K562 (cell line): Measurements from ENCODE around the gene FYB2. TPM values are rescaled to one million over a fixed set of nuclear protein-coding genes. Genes with fewer than 3 reads are reported as not detected.

ENCODE experiments used
- ATAC-seq: fragments of 200-7000 bp; cut with Tn5 transposase; 3 replicates; pipeline ENCODE4 v1.9.1; 2020; ENCODE audit warnings: moderate library complexity
- BruUV-seq: library from RNA; stranded (reverse); fragments of 400-500 nt; replicated peaks from 2 replicates; lab custom pipeline; 2021; lab: Mats Ljungman, UMichigan
- CTCF ChIA-PET: fragments of 300-600 bp; formaldehyde crosslinking; extraction: SDS; loops from one replicate; lab custom pipeline; 2021; ENCODE audit warnings: low intra/inter-chr PET ratio; lab: Yijun Ruan, JAX
- POLR2A ChIA-PET: fragments of 300-600, 350-650 bp; sonication (Branson Sonifier 250); formaldehyde crosslinking; extraction: SDS; loops from one replicate; lab custom pipeline; 2021; ENCODE audit warnings: antibody characterized with exemption, inconsistent platforms; lab: Yijun Ruan, JAX
- DNase-seq, 4 experiments: peaks; one replicate each; pipeline versions ENCODE4 v3.0.0 to v3.0.0-alpha.2; 2011 to 2018; ENCODE audit warnings: low spot score in 3 of 4, mixed read lengths in 3 of 4; ENCODE audit errors: extremely low read depth in 1 of 4
- FAIRE-seq: peaks from 2 replicates; lab custom pipeline; 2011; peaks lifted over from hg19 to GRCh38; lab: Jason Lieb, UNC
- H2AFZ ChIP-seq: 2 replicates; pipeline ENCODE4 v1.6.0; 2011; ENCODE audit warnings: low read depth, low read length, control low read depth, inconsistent platforms
- H3K27ac ChIP-seq: fragments of 200-600 bp; 3 replicates; pipeline ENCODE4 v1.8.0; 2011; ENCODE audit warnings: low read depth, mild to moderate bottlenecking, control low read depth, inconsistent platforms, low read length, moderate library complexity, mixed read lengths; ENCODE audit errors: extremely low read depth
- H3K27me3 ChIP-seq, 2 experiments: fragments of 300-600 bp in 1 of 2; 2 replicates in 1 of 2; 3 replicates in 1 of 2; pipeline versions ENCODE4 v1.6.0 to v1.8.0; 2011; ENCODE audit warnings: inconsistent platforms in 2 of 2, low read length in 2 of 2, mild to moderate bottlenecking in 1 of 2, mixed read lengths in 1 of 2, moderate library complexity in 1 of 2; ENCODE audit not compliant: control insufficient read depth in 2 of 2, insufficient read depth in 2 of 2
- H3K36me3 ChIP-seq: fragments of 300-600 bp; 3 replicates; pipeline ENCODE4 v1.8.0; 2011; ENCODE audit warnings: mild to moderate bottlenecking, low read length, inconsistent platforms; ENCODE audit not compliant: control insufficient read depth, insufficient read depth
- H3K4me1 ChIP-seq, 2 experiments: fragments of 200-600 bp in 1 of 2; replicated peaks in 1 of 2; 2 replicates in 1 of 2; 3 replicates in 1 of 2; pipeline versions ENCODE4 v1.5.1 to v1.8.0; 2011; ENCODE audit warnings: inconsistent platforms in 2 of 2, low read length in 2 of 2, mild to moderate bottlenecking in 1 of 2, mixed read lengths in 1 of 2, moderate library complexity in 1 of 2; ENCODE audit not compliant: control insufficient read depth in 2 of 2, insufficient read depth in 2 of 2
- H3K4me2 ChIP-seq: 2 replicates; pipeline ENCODE4 v1.6.1; 2011; ENCODE audit warnings: low read length, control low read depth, inconsistent platforms, mixed read lengths; ENCODE audit not compliant: insufficient read depth
- H3K4me3 ChIP-seq: fragments of 200-600 bp; sonication (generic), shearing (Covaris generic); 2 replicates; pipeline ENCODE4 v1.5.1; 2016; ENCODE audit warnings: control low read depth, inconsistent platforms
- H3K79me2 ChIP-seq: fragments of 200-600 bp; 3 replicates; pipeline ENCODE4 v1.8.0; 2011; ENCODE audit warnings: low read length, inconsistent platforms; ENCODE audit not compliant: control insufficient read depth, insufficient read depth
- H3K9ac ChIP-seq, 2 experiments: 2 replicates each; pipeline versions ENCODE4 v1.6.0 to v1.6.1; 2011; ENCODE audit warnings: low read depth in 2 of 2, low read length in 2 of 2, control low read depth in 1 of 2, inconsistent platforms in 1 of 2, mild to moderate bottlenecking in 1 of 2, mixed read lengths in 1 of 2; ENCODE audit not compliant: insufficient read depth in 1 of 2
- H3K9me1 ChIP-seq: one replicate; pipeline ENCODE4 v1.6.0; 2011; ENCODE audit warnings: inconsistent platforms, mild to moderate bottlenecking, low read length, moderate library complexity; ENCODE audit not compliant: control insufficient read depth, insufficient read depth
- H3K9me3 ChIP-seq: replicated peaks from 2 replicates; pipeline ENCODE4 v1.5.1; 2011; ENCODE audit warnings: low read depth, low read length, inconsistent platforms; ENCODE audit not compliant: control insufficient read depth, insufficient read depth
- H4K20me1 ChIP-seq: replicated peaks from 2 replicates; pipeline ENCODE4 v1.6.1; 2011; ENCODE audit warnings: low read length, inconsistent platforms, mixed read lengths; ENCODE audit not compliant: control insufficient read depth, insufficient read depth
- CTCF ChIP-seq, 3 experiments: IDR thresholded peaks in 2 of 3; conservative IDR thresholded peaks in 1 of 3; 2 replicates each; pipeline ENCODE4 v1.5.1; 2011 to 2012; ENCODE audit warnings: low read length in 3 of 3, mild to moderate bottlenecking in 3 of 3, control low read depth in 2 of 3, improper control_type of control experiment in 1 of 3, inconsistent platforms in 1 of 3, low read depth in 1 of 3, mixed read lengths in 1 of 3, moderate library complexity in 1 of 3; ENCODE audit not compliant: insufficient read depth in 2 of 3
- HDAC3 ChIP-seq: fragments of 450-650 bp; IDR thresholded peaks from 2 replicates; pipeline ENCODE4 v1.6.1; 2018; ENCODE audit warnings: borderline replicate concordance, mild to moderate bottlenecking, moderate library complexity; ENCODE audit not compliant: partially characterized antibody
- MEIS2 ChIP-seq: fragments of 450-650 bp; IDR thresholded peaks from 2 replicates; pipeline ENCODE4 v1.6.1; 2014; ENCODE audit warnings: mild to moderate bottlenecking; ENCODE audit not compliant: partially characterized antibody
- POLR2A ChIP-seq: fragments of 450-650 bp; conservative IDR thresholded peaks from 2 replicates; pipeline ENCODE4 v1.6.1; 2016
- POLR3A ChIP-seq: IDR thresholded peaks from 2 replicates; pipeline ENCODE4 v1.6.1; 2011; ENCODE audit warnings: borderline replicate concordance, mild to moderate bottlenecking, moderate library complexity; ENCODE audit not compliant: insufficient read length, insufficient read depth; ENCODE audit errors: extremely low read depth
- RBFOX2 ChIP-seq: fragments of 200-400 bp; formaldehyde crosslinking; IDR thresholded peaks from 2 replicates; pipeline ENCODE4 v1.6.1; 2017; ENCODE audit warnings: low read depth, mild to moderate bottlenecking, low read length, moderate library complexity
- SRSF9 ChIP-seq: fragments of 200-400 bp; formaldehyde crosslinking; IDR thresholded peaks from 2 replicates; pipeline ENCODE4 v1.6.1; 2017; ENCODE audit warnings: low read depth, low read length, borderline replicate concordance
- VEZF1 ChIP-seq: fragments of 200-800 bp; sonication (Bioruptor generic); IDR thresholded peaks from 2 replicates; pipeline ENCODE4 v1.6.1; 2017; ENCODE audit warnings: missing genetic modification characterization, missing compliant biosample characterization
- ZNF165 ChIP-seq: fragments of 250-450 bp; sonication (Bioruptor Pico); IDR thresholded peaks from 2 replicates; pipeline ENCODE4 v1.4.0; 2020; ENCODE audit warnings: borderline replicate concordance
- ZNF444 ChIP-seq: fragments of 250-450 bp; sonication (Bioruptor Pico); IDR thresholded peaks from 2 replicates; pipeline ENCODE4 v1.4.0; 2020; ENCODE audit warnings: mild to moderate bottlenecking, moderate library complexity
- WGBS: fragments of 100-300 bp; shearing (Covaris generic); methylation state at CpG from one replicate; pipeline ENCODE4 v1.1.6; 2016; ENCODE audit warnings: low coverage, mixed read lengths; ENCODE audit not compliant: insufficient coverage; ENCODE audit errors: missing lambda C conversion rate; 5-methylcytosine and 5-hydroxymethylcytosine counted together
- in situ Hi-C: fragments of 300-500 bp; cut with MboI; formaldehyde crosslinking; loops from 4 replicates; pipeline ENCODE4 v1.15.0; 2018; ENCODE audit warnings: inconsistent platforms, mixed read lengths
- intact Hi-C: fragments of 100-400 bp; cut with micrococcal nuclease; formaldehyde crosslinking; loops from 2 replicates; pipeline ENCODE4 v1.14.2; 2022
- polyA plus RNA-seq, 8 experiments: library from polyadenylated mRNA; depleted of rRNA in 4 of 8; stranded (reverse) in 5 of 8; unstranded in 3 of 8; fragments of >200 nt; fragmentation: Nextera tagmentation in 2 of 8; fragmentation: Illumina TruSeq in 1 of 8; extraction: Ambion mirVana in 2 of 8; extraction: Trizol in 1 of 8; gene quantifications; 2 replicates each; pipeline versions ENCODE4 v1.2.1 to v1.2.3, GENCODE V29; 2011 to 2014; ENCODE audit warnings: inconsistent platforms in 1 of 8, missing spikeins in 1 of 8
- total RNA-seq, 7 experiments: library from RNA; depleted of rRNA in 6 of 7; stranded (reverse); fragments of >200 nt in 6 of 7; fragmentation: Illumina TruSeq in 2 of 7; extraction: Trizol in 2 of 7; gene quantifications; 2 replicates each; pipeline versions ENCODE4 v1.2.1 to v1.2.3, GENCODE V29; 2011 to 2021; ENCODE audit warnings: low replicate concordance in 1 of 7

Gene FYB2
- total and polyA plus RNA-seq, 9 of the 15 experiments (the other 6 are each of a cell fraction or from before 2014, with no cell fraction given) = not detected

GRCh38 chr1:56803561-56804156 is 15.5 kb downstream of the FYB2 start (continued):
- peak; percentile 58 to 71 (median 65) for TF ChIP-seq CTCF (IDR thresholded peaks at IDR 0.05 in 2 of 3, conservative IDR thresholded peaks at IDR 0.05 in 1 of 3; ENCODE audit: insufficient read depth in 2 of 3, low read depth in 1 of 3, low read length in 3 of 3)

GRCh38 chr1:56799605-56800400 is 19.4 kb downstream of the FYB2 start:
- Histone ChIP-seq H3K9ac (no peak overlapping the region), H3K27ac (no peak overlapping the region), H3K4me1 (no peaks in the 10 kb centered on the region), H3K4me3 (no peak overlapping the region), H3K79me2 (no peaks in the 10 kb centered on the region), H2AFZ (no peak overlapping the region), H4K20me1 (no peaks in the 10 kb centered on the region; the same call in 1 of the 2 replicates), H3K9me1 (peaks cover 4% of the 10 kb centered on the region), H3K36me3 (no peaks in the 10 kb centered on the region), H3K27me3 (no peaks in the 10 kb centered on the region), H3K4me2 (no peak overlapping the region), H3K9me3 (no peaks in the 10 kb centered on the region)
- TF ChIP-seq POLR2A = no peak
- TF ChIP-seq VEZF1 (CRISPR knock-in tag) = no peak
- no peak for TF ChIP-seq POLR3A
- TF ChIP-seq MEIS2 = no peak
- TF ChIP-seq ZNF165 = no peak
- no peak for TF ChIP-seq SRSF9
- no peak for TF ChIP-seq ZNF444 (CRISPR knock-in tag)
- no peak for TF ChIP-seq HDAC3
- no peak for TF ChIP-seq RBFOX2
- 0% methylated on average over 7 of the region's 7 CpGs for WGBS
- no TSS peak for BruUV-seq
- in situ Hi-C loops (no loop called here), intact Hi-C loops (no loop called here)
- ChIA-PET POLR2A (no interaction called here), CTCF (no interaction called here)
- DNase-seq (no peak), ATAC-seq (no peak), FAIRE-seq (no peak)
